HG02759 (cell line): ENCODE results near the gene FCHO1.
"Not testable (repeated sequence)": the region's sequence is repeated elsewhere in the genome, so short reads cannot be mapped to it uniquely, and the experiment has no call there.

Source experiments
- ATAC-seq: cut with Tn5 transposase; IDR thresholded peaks from one replicate; pipeline ENCODE4 v1.9.1; 2021; ENCODE audit warnings: mild to moderate bottlenecking, moderate library complexity; ENCODE audit not compliant: unreplicated experiment

FCHO1 gene

DNA sequence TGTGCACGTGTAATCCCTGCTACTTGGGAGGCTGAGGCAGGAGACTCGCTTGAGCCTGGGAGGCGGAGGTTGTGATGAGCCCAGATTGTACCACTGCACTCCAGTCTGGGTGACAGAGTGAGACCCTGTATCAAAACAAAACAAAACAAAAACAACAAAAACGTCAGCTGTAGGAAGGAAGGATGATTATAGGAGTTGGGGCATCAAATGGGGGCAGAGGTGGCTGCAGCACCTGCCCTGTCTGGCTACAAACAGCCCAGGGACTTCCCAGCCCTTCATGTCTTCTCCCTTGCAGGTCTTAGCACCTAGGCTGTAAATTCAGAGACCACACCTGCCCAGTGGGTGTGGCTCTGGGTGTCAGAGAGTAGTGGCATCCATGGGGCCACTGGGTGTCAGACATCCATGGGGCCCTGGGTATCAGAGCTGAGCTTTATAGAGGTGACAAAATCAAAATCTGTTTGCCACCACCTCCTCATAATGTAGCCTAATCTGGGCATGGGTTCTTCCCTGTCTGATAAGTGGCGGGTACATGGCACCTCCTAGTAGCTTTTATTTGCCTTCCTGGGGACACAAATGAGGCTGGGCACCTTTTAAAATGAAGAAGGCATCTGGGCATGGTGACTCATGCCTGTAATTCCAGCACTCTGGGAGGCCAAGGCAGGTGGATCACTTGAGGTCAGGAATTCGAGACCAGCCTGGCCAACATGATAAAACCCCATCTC lies 38.9 kb downstream of the FCHO1 start:
- no peak for ATAC-seq

DNA sequence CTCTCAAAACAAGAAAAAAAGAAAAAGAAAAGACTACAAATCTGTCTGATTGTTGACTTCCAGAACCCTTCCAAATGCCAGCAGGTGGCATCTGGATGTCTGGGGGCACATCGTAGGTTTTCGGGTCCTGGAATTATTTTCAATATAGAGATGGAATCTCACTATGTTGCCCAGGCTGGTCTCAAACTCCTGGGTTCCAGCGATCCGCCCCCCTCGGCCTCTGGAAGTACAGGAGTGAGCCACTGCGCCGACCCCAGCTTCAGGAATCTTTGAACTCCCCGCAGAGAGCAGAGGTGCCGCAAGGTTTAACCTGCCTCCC lies 43.1 kb downstream of the FCHO1 start:
- ATAC-seq, result no peak

DNA sequence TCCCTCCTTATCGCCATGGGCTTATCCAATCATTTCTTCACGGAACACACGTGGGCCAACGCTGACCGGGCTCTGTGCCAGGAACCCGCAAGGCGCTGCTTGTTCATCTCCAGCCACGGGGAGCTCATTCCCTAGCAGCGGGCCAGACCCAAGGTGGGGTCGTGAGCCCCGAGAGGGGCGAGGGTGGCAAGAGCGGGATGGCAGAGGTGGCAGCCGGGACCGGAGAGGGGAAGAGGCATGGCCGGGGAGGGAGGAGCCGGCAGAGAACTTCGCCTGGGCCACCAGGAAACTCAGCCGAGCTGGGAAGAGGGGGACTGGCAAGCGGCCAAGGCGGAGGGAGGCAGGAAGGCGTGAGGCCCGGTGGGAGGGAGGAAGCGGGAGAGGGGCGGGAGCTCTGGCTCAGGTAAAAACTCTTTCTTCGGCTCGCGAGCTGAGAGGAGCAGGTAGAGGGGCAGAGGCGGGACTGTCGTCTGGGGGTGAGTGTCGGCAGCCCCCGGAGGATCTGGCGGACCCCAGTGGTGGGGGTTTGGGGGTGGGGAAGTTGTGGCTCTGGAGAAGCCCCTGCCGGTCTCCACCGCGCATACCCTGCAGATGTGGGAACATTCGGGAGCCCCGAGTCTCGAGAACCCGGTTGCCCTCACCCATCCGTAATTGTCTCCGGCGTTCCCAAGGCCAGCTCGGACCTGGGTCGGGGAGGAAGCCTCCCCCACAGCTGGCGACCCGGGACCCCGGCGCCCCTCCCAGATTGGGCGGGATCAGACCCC lies 43.6 kb downstream of the FCHO1 start, which contains the start of gene B3GNT3:
Gene B3GNT3 (plus strand): TSS at position 408 of the 764 bp plus-strand sequence. CDS start 12,670 bp downstream, outside the sequence.
- no peak for ATAC-seq

DNA sequence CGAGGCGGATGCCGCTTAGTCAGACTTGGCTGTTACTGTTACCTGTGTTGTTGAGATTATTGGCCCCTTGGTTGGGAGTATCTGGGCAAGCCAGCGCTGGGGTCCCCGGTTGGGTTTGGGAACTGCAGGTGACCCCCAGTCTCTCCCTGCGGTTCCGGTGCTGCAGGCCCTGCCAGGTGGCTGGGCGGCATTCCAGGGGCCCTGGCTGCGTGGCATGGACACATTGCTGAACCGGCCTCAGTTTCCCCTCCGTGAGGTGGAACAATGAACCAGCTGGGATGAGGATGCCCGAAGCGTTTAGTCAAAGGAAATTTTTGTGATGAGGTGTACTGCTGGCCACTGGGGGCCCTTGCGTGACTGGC lies 44.2 kb downstream of the FCHO1 start:
- no peak for ATAC-seq

DNA sequence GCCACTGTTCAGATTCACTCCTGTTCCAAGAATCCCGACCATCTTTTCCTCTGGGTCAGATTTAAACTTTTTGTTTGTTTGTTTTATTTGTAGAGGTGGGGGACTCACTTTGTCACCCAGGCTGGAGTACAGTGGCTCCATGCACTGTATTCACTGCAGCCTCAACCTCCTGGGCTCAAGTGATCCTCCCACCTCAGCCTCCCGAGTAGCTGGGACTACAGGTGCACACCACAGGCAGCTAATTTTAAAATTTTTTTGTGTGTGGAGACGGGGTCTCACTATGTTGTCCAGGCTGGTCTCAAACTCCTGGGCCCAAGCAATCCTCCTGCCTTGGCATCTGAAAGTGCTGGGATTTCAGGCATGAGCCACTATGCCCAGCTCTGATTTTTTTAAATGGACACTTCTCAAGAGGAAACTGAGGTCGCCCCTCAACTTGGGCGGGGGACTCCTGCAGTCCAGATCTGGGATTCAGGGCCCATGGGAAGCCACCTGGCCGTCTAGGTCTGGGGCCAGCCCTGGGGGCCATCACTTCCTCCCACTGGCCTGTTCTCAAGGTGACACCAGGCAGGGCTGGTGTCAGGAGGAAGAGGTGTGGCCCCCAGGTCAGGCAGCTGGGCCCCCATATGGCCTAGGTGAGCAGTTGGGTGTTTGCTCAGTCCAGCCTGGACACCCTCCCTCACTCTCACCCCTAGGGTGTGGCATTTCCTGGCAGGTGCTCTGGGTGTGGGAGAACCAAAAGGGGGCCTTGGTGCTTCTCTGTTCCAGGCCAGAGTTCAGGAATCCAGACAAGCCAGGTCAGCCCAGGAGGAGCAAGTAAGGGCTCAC lies 44.9 kb downstream of the FCHO1 start:
- ATAC-seq, result no peak

DNA sequence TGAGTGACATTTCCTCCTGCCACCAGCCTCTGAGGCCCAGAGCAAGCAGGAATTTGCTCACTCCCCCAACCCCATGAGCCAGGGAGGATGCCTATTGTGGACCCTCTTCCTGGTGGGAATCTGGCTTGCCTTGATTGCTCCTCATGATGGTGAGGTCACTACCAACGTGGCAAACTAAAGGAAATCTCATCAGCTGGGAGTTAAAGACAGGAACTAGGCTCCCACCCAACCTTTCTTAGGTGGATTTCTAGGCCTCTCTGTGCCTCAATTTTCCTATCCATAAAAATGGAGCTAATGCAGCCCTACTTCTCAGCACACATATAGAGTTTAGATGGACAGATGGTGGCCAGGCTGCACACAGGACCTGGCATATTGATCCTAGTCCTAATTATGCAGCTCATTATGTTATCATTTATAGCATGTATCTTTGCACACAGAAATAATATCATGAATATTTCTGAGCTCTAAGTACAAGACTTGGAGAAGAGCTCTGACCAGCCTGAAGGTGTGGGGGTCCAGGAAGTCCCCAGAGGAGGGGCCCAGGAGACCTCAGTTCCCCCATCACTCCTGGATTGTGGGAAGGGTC lies 45.7 kb downstream of the FCHO1 start:
- no peak for ATAC-seq

DNA sequence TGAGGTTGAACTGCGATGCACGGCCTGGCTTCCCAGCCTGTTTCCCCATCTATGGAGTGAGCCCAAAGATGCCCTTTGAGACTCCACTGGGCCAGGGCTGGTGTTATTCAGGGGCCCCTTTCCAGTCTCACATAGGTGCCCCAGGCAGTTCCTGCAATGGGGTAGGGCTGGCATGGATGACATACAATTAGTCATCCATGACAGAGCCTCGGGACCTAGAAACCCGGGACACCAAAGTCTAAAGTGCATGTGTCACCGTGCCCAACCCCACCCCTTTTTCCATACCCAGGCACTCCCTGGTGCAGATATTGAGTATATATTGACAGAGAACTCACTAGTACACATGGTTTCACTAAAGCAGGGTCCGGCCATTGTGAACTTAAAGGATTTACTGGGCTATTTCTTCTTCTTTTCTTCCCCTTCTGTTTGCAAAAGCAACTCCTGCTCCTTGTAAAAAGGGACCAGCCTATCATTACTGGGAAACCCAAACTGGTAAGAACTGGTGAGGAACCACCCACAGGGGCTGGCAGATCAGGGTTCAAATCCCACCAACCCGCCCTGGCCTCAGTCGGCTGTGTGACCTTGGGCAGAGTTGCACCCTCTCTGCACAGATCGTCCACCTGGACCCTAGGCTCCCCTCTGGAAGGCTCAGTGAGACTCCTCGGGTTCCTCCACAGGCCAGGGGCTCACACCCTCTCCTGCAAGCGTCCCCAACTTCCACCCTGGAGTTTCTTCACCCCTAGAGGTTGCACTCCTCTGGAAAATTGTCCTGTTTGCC lies 46.3 kb downstream of the FCHO1 start:
- ATAC-seq, result no peak

DNA sequence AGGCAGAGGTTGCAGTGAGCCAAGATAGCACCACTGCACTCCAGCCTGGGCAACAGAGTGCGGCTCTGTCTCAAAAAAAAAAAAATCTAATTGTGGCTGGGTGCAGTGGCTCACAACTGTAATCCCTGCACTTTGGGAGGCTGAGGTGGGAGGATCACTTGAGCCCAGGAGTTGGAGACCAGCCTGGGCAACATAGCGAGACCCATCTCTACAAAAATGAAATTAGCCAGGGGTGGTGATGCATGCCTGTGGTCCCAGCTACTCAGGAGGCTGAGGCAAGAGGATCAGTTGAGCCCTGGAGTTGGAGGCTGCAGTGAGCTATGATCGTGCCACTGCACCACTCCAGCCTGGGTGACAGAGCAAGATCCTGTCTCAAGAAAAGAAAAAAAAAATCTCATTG lies 47.3 kb downstream of the FCHO1 start:
- not testable (repeated sequence) for ATAC-seq

DNA sequence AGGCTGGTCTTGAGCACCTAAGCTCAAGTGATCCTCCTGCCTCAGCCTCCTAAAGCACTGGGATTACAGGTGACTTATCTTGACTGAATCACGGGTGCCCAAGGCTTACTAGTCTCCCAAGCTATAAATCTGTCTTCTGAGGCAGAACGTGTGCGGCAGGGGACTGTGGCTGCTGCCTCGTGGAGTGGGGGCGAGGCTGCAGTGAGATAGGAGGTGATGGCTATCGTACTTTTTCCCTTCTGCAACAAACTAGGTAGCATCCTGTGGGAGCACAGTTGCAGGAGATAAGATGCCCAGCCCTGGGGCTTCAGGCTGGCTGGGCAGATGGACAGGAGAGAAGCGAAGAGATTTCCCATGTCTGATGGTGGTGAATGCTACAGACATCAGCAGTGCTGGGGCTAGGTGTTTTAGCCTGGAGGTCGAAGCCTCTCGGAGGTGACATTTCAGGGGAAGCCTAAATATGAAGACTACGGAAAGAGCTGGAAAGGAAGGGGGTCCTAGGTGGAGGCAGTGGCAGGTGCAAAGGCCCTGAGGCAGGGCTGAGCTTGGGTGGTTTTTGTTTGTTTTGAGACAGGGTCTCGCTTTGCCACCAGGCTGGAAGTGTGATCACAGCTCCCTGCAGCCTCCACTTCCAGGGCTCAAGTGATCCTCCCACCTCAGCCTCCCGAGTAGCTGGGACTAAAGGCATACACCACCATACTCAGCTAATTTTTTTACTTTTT lies 51.0 kb downstream of the FCHO1 start:
- ATAC-seq, result no peak

DNA sequence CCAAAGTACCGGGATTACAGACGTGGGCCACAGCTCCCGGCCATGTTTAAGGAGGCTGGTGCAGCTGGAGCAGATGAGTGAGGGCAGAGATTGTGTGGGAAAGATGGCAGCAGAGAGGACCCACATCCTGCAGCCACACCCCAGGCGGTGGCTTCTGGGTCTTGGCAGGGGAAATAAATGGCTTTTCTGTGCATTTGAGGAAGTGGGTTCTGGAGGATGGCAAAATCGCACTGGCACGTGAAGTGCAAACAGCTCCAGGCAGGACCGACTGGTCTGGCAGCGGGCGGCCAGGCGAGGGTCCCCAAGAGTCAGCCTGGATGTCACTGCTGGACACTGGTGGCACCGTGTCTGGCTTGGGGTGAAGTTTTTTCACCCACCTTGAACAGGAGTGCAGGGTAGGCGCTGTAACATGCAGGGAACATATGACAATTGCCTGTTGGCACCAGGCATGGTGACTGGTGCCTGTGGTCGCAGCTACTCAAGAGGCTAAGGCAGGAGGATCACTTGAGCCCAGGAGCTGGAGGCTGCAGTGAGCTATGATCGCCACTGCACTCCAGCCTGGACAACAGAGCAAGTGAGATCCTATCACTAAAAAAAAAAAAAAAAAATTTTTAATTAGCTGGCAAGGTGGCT lies 52.1 kb downstream of the FCHO1 start:
- ATAC-seq, result no peak

DNA sequence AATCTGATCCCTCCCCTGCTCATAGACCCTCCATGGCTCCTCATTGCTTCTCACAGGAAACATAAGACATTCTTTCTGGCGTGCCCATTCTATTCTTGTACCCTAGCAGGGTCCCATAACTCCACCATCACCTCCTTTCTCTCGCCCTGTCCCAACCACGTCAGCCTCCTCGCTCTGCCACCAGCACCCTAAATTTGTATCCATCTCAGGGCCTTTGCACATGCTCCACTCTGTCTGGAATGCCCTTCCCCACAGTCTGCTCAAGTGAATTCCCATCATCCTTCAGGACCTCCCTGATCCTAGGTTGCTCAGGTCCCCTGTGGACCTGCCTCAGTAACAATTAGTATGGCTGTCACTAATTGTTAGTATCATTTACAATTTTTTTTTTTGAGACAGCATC lies 54.1 kb downstream of the FCHO1 start:
- no peak for ATAC-seq

DNA sequence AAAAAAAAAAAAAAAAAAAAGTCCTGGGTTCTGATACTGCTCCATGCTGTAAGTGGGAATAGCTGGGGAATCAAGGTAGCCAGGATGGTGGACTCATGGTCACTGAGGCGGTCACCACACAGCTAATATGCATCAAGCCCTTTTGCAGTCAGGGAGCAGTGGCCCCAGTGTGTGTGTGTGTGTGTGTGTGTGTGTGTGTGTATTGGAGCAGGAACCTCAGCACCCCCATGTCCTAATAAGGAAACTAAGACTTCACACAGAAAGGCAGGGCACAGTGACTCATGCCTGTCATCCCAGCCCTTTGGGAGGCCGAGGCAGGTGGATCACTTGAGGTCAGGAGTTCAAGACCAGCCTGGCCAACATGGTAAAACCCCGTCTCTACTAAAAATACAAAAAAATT lies 55.7 kb downstream of the FCHO1 start:
- no peak for ATAC-seq

DNA sequence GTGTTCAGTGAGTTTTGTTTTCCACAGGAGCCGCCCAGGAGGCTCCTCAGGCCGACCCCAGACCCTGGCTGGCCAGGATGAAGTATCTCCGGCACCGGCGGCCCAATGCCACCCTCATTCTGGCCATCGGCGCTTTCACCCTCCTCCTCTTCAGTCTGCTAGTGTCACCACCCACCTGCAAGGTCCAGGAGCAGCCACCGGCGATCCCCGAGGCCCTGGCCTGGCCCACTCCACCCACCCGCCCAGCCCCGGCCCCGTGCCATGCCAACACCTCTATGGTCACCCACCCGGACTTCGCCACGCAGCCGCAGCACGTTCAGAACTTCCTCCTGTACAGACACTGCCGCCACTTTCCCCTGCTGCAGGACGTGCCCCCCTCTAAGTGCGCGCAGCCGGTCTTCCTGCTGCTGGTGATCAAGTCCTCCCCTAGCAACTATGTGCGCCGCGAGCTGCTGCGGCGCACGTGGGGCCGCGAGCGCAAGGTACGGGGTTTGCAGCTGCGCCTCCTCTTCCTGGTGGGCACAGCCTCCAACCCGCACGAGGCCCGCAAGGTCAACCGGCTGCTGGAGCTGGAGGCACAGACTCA lies 56.5 kb downstream of the FCHO1 start:
- no peak for ATAC-seq

DNA sequence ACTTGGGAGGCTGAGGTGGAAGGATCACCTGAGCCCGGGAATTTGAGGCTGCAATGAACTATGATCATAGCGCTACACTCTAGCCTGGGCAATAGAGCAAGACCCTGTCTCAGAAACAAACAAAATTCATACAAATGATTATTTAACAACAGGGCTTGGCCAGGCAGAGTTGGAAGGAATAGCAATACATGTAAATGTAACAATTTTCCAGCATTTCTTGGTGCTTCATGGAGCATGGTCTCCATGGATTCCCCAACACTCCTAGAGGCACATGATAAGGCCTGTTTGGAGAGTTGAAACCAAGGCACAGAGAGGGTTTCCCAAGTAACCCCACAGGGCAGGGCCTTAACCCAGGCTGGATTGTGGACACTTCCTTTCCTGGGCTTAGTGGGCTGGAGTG lies 59.8 kb downstream of the FCHO1 start:
- no peak for ATAC-seq

DNA sequence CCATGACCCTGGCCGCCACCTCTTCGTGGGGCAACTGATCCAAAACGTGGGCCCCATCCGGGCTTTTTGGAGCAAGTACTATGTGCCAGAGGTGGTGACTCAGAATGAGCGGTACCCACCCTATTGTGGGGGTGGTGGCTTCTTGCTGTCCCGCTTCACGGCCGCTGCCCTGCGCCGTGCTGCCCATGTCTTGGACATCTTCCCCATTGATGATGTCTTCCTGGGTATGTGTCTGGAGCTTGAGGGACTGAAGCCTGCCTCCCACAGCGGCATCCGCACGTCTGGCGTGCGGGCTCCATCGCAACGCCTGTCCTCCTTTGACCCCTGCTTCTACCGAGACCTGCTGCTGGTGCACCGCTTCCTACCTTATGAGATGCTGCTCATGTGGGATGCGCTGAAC lies 60.4 kb downstream of the FCHO1 start:
- ATAC-seq, result no peak

DNA sequence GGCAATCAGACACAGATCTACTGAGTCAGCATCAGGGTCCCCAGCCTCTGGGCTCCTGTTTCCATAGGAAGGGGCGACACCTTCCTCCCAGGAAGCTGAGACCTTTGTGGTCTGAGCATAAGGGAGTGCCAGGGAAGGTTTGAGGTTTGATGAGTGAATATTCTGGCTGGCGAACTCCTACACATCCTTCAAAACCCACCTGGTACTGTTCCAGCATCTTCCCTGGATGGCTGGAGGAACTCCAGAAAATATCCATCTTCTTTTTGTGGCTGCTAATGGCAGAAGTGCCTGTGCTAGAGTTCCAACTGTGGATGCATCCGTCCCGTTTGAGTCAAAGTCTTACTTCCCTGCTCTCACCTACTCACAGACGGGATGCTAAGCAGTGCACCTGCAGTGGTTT lies 60.8 kb downstream of the FCHO1 start:
- no peak for ATAC-seq

DNA sequence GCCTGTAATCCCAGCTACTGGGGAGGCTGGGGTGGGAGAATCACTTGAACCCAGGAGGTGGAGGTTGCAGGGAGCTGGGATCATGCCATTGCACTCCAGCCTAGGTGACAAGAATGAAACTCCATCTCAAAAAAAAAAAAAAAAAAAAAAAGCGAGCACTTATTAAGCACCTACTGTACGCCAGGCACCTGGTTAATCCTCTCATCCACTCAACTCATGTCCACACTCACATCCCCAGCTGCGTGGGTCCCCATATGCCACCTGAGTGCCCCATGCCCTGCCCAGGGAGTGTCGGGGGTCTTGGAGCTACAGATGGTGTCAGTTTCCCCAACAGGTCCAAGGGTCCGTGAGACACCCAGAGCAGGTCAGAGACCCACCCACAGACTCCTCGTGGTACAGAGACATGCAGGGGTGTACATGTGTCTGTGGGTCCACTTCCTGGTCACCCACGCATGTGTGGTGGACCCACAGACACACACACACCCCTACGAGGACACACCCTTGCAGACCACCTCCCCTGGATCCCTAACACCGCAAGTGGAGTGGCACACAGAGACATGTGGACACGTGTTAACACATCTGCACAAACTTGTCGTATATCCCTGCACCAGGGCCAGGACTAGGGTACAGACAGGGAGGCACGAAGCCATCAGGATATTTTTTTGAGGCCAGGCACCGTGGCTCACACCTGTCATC lies 66.5 kb downstream of the FCHO1 start:
- no peak for ATAC-seq

DNA sequence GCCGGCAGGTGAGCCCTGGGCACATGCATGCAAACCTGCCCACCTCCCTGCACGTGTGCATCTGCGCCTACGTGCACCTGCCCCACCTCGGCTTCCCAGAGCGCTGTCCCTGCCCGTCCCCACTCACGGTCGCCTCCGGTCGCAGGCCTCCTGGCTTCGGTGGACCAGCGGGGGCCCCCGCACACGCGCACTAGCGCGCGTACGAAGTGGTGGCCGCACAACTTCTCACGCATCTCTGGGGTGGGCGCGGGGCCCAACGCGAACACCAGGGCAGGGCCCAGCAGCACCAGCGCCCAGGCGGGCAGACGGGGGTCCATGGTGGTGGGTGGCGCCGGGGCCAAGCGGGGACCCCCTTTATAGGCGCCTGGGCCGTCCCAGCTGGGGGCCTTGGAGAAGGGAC lies 69.9 kb downstream of the FCHO1 start, which contains the start of gene INSL3:
Gene INSL3 (minus strand): TSS at position 330 of the 400 bp plus-strand sequence. CDS start 13 bp downstream, at position 317.
- no peak for ATAC-seq
